ENCODE data around the gene KMT2A.

Gene KMT2A

GRCh38 chr11:118417801-118418200, 18.5 kb upstream of the KMT2A start:
- H3K4me3 ChIP-seq (replicated peaks; ENCODE audit: low read depth, low read length) = no peak overlapping the region
- TF ChIP-seq CTCF (IDR thresholded peaks at IDR 0.05; ENCODE audit: low read depth, low read length, missing control alignments) = no peak
- no peak for DNase-seq (ENCODE audit: extremely low read depth, low read depth)

DNA sequence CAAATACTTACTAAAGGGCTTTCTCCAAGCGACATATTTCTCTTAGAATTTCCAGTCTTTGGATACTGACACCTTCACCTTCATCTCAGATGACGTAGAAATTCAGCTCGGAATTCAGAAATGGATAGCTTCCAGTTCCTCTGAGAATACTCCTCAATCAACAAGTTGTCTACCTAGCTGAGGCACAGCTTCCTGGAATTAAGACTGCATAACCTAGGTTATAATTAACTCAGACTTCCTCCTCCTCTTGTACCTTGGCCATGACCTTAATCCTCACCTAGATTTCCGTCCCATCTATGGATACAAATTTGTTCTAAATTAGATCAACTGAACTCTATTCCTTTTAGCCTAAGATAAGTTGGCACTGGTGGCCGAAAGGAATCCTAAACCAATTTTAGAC, 17.5 kb upstream of the KMT2A start:
- no peak for DNase-seq (ENCODE audit: extremely low read depth, low read depth)
- H3K4me3 ChIP-seq (replicated peaks; ENCODE audit: low read depth, low read length) = no peak overlapping the region
- no peak for TF ChIP-seq CTCF (IDR thresholded peaks at IDR 0.05; ENCODE audit: low read depth, low read length, missing control alignments)

DNA sequence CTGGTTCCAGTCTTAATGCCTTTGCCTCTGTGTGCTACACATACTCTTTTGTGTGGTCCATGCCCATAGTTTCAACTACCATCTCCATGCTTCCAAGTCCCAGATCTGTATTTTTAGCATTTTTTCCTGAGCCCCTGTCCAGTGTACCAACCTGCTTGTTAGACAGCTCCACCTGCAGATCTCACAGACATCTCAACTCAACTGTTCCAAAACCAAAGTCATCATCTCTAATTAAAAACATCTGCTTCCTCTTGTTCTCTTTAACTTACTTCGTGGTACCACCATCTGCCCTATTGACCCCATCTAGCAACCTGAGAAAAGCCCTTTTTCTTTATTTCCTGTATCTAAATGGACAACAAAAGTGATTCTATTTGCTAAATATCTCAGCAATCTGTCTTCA, 8.6 kb upstream of the KMT2A start:
- no peak for TF ChIP-seq CTCF (IDR thresholded peaks at IDR 0.05; ENCODE audit: low read depth, low read length, missing control alignments)
- no peak overlapping the region for H3K4me3 ChIP-seq (replicated peaks; ENCODE audit: low read depth, low read length)
- no peak for DNase-seq (ENCODE audit: extremely low read depth, low read depth)

DNA sequence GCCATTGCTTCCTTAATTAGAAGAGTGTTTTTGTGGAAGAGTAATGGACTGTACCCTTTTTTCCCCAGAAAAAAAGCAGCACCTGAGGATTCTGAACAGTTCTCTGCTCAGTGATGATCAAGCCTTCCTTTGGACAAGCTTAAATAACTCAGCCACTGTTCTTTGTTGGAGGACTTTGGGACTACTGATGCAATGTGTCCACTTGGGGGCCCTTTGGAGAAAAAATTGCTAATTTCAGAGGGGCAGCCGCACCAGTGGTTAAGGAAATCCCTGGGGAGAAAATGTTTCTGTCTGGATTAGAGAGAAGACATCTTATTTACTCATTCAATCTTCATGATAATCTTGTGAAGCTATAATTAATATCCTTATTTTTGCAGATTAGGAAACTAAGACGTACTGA, 5.3 kb upstream of the KMT2A start:
- no peak for DNase-seq (ENCODE audit: extremely low read depth, low read depth)
- TF ChIP-seq CTCF (IDR thresholded peaks at IDR 0.05; ENCODE audit: low read depth, low read length, missing control alignments) = peak; percentile 15
- no peak overlapping the region for H3K4me3 ChIP-seq (replicated peaks; ENCODE audit: low read depth, low read length)

GRCh38 chr11:118434123-118434552, 2.2 kb upstream of the KMT2A start:
- TF ChIP-seq CTCF (IDR thresholded peaks at IDR 0.05; ENCODE audit: low read depth, low read length, missing control alignments) = no peak
- H3K4me3 ChIP-seq (replicated peaks; ENCODE audit: low read depth, low read length) = peak overlapping the region; percentile 92
- DNase-seq (ENCODE audit: extremely low read depth, low read depth) = no peak

- no peak for DNase-seq (ENCODE audit: extremely low read depth, low read depth)
- TF ChIP-seq CTCF (IDR thresholded peaks at IDR 0.05; ENCODE audit: low read depth, low read length, missing control alignments) = no peak
- H3K4me3 ChIP-seq (replicated peaks; ENCODE audit: low read depth, low read length) = peak overlapping the region; percentile 92
Measured at GRCh38 chr11:118434553-118435289, 1.6 kb upstream of the KMT2A start.
